GM18505 (cell line): Measurements from ENCODE around the gene KIF21A.
A peak's percentile ranks its signal among the peaks of the same experiment; 100 is the strongest.

Source experiments
- ATAC-seq: cut with Tn5 transposase; IDR thresholded peaks from one replicate; pipeline ENCODE4 v1.9.1; 2021; ENCODE audit not compliant: unreplicated experiment
- POLR2A ChIP-seq: IDR thresholded peaks from 4 replicates; pipeline ENCODE4 v1.6.1; 2011; ENCODE audit warnings: borderline replicate concordance; ENCODE audit not compliant: insufficient read depth, insufficient read length; ENCODE audit errors: extremely low read depth

Gene KIF21A

DNA sequence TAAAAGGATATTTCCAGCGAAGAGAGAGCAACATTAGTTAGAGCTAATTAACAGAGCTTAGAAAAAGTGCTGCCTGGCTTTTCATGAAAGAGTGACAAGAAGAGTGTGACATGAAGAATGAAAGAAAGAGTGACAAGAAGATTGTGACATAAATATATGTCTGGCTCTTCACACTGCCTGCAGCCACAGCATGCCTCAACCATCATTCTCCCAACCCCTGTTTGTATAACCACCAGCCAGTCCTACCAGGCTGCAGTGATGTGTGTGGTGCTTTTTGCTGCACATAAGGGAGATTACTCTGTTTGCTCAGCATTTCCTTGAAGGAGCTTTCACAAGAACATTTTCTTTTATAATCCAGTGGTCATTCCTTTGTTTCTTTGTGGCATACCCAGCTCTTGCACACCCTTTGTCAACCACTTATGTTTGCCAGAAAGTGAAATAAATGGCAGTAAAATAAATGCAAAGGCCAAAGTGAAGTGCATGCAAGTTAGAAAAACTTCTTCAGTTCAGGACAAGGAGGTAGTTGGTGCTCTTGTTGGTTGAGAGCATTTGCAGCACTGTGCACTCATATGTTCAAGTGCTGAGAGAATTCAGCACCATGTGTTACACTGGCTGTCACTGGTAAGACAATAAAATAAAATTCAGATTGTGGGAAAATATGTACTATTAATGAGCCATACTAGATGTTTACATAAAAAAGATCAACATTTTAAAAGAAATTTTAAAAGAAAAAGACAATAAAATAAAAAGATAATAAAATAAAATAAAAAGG lies 50.6 kb downstream of the KIF21A start:
- TF ChIP-seq POLR2A: no peak
- ATAC-seq: no peak

DNA sequence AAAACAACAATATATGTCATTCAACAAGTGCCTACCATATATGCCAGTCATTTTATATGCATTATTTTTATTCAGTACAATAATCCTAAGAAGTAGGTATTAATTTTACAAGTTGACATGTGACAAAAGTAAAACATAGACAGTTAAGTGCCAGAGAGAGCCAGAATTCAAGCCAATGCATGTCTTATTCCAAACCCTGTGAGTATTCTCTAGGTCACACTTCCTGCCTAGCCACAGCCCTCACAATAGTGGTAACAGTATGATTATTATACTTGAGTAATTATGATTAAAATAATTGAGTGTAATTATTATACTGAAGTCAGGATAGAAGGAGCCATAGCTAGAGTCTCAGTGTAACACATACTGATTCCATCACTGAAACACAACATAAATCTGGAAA lies 52.2 kb downstream of the KIF21A start:
- TF ChIP-seq POLR2A: no peak
- no peak for ATAC-seq

GRCh38 chr12:39389399-39390150 lies 53.3 kb downstream of the KIF21A start:
- ATAC-seq: no peak
- no peak for TF ChIP-seq POLR2A

DNA sequence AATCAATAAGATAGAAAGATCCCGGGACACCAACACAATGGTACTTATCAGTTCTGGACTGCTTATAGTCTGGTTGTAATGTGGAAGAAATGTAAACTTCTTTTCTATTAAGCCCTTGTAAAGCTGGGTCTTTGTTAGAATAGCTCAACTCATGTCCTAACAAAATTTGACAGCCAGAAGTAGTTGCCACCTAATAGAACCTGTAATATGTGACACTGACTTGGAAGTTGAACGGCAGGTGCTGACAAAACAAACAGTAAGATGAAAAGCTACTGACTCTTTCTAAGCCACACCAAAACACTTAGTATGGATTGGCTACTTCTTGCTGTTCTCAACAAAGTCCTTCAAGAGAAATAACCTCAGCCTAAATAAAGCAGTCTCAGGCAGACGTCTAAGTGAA lies 56.6 kb downstream of the KIF21A start:
- ATAC-seq: no peak
- TF ChIP-seq POLR2A: no peak

DNA sequence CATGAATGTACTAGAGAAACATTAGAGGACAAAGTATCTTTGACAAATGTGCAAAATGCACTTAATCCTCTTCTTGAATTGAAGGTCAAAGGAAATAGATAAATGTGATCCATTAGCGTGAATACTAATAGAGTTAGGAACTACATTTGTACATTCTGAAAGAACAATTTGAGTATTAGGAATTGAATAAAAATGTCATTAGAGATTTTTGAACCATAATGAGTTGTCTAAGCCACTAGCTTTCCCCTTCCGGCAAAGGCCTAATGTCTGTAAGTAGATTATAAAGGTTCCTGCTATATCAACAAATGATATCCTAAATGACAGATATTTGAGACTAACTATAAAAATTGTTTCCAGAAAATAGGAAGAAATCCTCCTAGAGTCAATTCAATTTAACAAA lies 59.8 kb downstream of the KIF21A start:
- no peak for TF ChIP-seq POLR2A
- ATAC-seq: no peak

GRCh38 chr12:39380090-39380489 lies 62.8 kb downstream of the KIF21A start:
- no peak for ATAC-seq
- TF ChIP-seq POLR2A: no peak

- ATAC-seq: no peak
- no peak for TF ChIP-seq POLR2A
These were observed 64.6 kb downstream of the KIF21A start for GRCh38 chr12:39378341-39378740.

DNA sequence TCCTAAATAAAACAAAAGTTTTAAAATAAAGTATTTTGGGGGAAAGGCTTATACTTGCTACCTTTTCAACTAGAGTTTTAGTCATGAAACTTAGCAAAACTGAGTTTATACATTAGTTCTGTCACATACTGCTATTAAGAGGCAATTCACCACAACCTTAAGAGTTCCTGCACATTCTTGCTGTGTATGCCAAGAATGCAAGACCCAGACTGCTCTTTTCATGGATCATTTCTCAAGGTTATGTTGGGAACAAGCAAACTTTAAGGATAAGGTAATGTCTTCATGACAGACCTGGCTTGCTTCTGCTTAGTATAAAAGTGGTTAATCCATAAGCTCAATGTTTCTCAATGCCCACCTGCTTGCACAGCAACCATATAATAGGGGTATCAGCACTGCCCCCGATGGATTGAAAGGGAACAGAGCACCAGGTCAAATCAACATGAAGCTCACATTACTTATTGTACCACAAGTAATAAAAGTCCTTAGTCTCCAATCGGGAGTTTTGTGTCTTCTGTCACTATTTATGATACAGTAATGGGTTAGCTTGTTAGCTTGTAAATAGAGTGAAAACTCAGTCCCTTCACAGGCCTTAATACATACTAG lies 67.6 kb downstream of the KIF21A start:
- ATAC-seq: no peak
- TF ChIP-seq POLR2A: no peak

- peak; percentile 95 for ATAC-seq
- no peak for TF ChIP-seq POLR2A
These were observed 70.0 kb downstream of the KIF21A start for GRCh38 chr12:39372929-39373328.

- no peak for ATAC-seq
These were observed 70.6 kb downstream of the KIF21A start for GRCh38 chr12:39372204-39372925.

GRCh38 chr12:39369756-39370155 lies 73.2 kb downstream of the KIF21A start:
- TF ChIP-seq POLR2A: no peak
- ATAC-seq: no peak

More at GRCh38 chr12:39372204-39372925, 70.6 kb downstream of the KIF21A start:
- TF ChIP-seq POLR2A: no peak

DNA sequence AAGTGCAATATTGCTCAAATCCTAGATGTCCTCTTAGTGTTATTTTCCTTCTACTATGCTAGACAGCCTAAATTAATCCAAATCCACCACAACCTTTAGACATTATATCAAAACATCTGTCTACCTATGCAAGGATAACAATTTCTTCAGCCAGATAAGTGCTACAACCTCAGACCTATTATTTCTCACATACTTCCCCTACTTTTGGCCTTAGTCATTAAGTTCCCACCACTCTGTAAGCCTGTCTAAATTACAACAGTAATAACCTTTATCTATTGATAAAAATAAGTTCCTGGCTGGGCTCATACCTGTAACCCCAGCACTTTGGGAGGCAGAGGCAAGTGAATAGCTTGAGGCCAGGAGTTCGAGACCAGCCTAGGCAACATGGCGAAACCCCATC lies 74.0 kb downstream of the KIF21A start:
- no peak for ATAC-seq
- no peak for TF ChIP-seq POLR2A

DNA sequence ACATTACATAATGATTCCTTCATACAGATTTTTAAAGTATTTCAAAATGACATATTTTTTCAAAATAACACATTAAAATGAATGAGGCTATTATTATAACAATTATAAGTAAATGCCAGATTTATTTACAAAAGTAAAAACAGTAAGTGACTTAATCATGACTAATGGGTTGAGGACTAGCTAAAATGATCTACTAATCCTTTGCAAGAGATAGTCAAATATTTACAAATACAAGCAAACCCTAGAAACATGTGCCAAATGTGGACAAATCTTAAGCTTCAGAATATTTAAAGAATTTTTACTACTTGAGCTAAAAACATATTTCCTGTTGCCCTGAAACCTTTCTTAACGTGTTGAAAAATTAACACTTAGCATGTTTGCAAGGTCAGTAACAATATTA lies 74.8 kb downstream of the KIF21A start:
- TF ChIP-seq POLR2A: no peak
- no peak for ATAC-seq

GRCh38 chr12:39367494-39367893 lies 75.4 kb downstream of the KIF21A start:
- ATAC-seq: no peak
- no peak for TF ChIP-seq POLR2A

- no peak for TF ChIP-seq POLR2A
- ATAC-seq: no peak
These were observed 77.4 kb downstream of the KIF21A start for GRCh38 chr12:39365364-39366001.
